AG04449 (cell line): ENCODE data around the gene JPH4.

Experiments
- CTCF ChIA-PET: fragments of 350-600 bp; formaldehyde crosslinking; extraction: SDS; loops from one replicate; lab custom pipeline; 2021; ENCODE audit warnings: antibody characterized with exemption; lab: Yijun Ruan, JAX
- POLR2A ChIA-PET: fragments of 400-600, 350-600 bp; formaldehyde crosslinking; extraction: SDS; loops from one replicate; lab custom pipeline; 2020; ENCODE audit warnings: antibody characterized with exemption, inconsistent platforms; lab: Yijun Ruan, JAX
- DNase-seq: peaks from one replicate; pipeline ENCODE4 v3.0.0-alpha.2; 2010; ENCODE audit warnings: low read depth, low spot score
- H3K4me3 ChIP-seq: 2 replicates; pipeline ENCODE4 v1.5.1; 2011; ENCODE audit warnings: low read depth, mild to moderate bottlenecking, control low read depth, low read length
- CTCF ChIP-seq: IDR thresholded peaks from one replicate; pipeline ENCODE4 v1.5.1; 2011; ENCODE audit warnings: mild to moderate bottlenecking, moderate library complexity, low read length, control low read depth, inconsistent platforms; ENCODE audit not compliant: insufficient read depth; ENCODE audit errors: missing control alignments

Gene JPH4

GRCh38 chr14:23577710-23578392, 739 bp downstream of the JPH4 start:
- no peak for DNase-seq
- no peak for TF ChIP-seq CTCF
- CTCF ChIA-PET, result interaction anchor here (1.3 kb wide), 1 partner anchor 11 kb away, joined by 4 read pairs; no protein-coding TSS in a partner anchor
- no peak overlapping the region for H3K4me3 ChIP-seq
- POLR2A ChIA-PET, result no interaction called here

- no peak for TF ChIP-seq CTCF
- POLR2A ChIA-PET, result no interaction called here
- DNase-seq, result no peak
- H3K4me3 ChIP-seq, result no peak overlapping the region
- CTCF ChIA-PET, result interaction anchor here (1.3 kb wide), 1 partner anchor 11 kb away, joined by 4 read pairs; no protein-coding TSS in a partner anchor
Measured at GRCh38 chr14:23577004-23577681, 1.4 kb downstream of the JPH4 start.

- DNase-seq, result no peak
- no peak overlapping the region for H3K4me3 ChIP-seq
- CTCF ChIA-PET, result interaction anchor here (1.5 to 19.3 kb wide), 3 partner anchors 12 to 92 kb away, joined by 4 to 910 read pairs (median 5); no protein-coding TSS in a partner anchor
- POLR2A ChIA-PET, result no interaction called here
- no peak for TF ChIP-seq CTCF
Measured at GRCh38 chr14:23573384-23574015, 5.1 kb downstream of the JPH4 start.

GRCh38 chr14:23572836-23573235, 5.8 kb downstream of the JPH4 start:
- H3K4me3 ChIP-seq, result no peak overlapping the region
- ChIA-PET POLR2A (no interaction called here), CTCF (interaction anchor here (1.0 to 19.3 kb wide), 4 partner anchors 11 to 91 kb away, joined by 3 to 910 read pairs (median 4); partner anchors contain the start of gene THTPA)
- no peak for TF ChIP-seq CTCF
- DNase-seq, result no peak

GRCh38 chr14:23572524-23572828, 6.1 kb downstream of the JPH4 start:
- no peak for DNase-seq
- no peak overlapping the region for H3K4me3 ChIP-seq
- ChIA-PET POLR2A (no interaction called here), CTCF (interaction anchor here (1.0 to 19.3 kb wide), 4 partner anchors 11 to 91 kb away, joined by 3 to 910 read pairs (median 4); partner anchors contain the start of gene THTPA)
- TF ChIP-seq CTCF, result no peak
